ENCODE measurements around the gene SEC24C. TPM values are rescaled to one million over a fixed set of nuclear protein-coding genes. Genes with fewer than 3 reads are reported as not detected.
"Not testable (repeated sequence)": the region's sequence is repeated elsewhere in the genome, so short reads cannot be mapped to it uniquely, and the experiment has no call there.

SEC24C gene, protein sequence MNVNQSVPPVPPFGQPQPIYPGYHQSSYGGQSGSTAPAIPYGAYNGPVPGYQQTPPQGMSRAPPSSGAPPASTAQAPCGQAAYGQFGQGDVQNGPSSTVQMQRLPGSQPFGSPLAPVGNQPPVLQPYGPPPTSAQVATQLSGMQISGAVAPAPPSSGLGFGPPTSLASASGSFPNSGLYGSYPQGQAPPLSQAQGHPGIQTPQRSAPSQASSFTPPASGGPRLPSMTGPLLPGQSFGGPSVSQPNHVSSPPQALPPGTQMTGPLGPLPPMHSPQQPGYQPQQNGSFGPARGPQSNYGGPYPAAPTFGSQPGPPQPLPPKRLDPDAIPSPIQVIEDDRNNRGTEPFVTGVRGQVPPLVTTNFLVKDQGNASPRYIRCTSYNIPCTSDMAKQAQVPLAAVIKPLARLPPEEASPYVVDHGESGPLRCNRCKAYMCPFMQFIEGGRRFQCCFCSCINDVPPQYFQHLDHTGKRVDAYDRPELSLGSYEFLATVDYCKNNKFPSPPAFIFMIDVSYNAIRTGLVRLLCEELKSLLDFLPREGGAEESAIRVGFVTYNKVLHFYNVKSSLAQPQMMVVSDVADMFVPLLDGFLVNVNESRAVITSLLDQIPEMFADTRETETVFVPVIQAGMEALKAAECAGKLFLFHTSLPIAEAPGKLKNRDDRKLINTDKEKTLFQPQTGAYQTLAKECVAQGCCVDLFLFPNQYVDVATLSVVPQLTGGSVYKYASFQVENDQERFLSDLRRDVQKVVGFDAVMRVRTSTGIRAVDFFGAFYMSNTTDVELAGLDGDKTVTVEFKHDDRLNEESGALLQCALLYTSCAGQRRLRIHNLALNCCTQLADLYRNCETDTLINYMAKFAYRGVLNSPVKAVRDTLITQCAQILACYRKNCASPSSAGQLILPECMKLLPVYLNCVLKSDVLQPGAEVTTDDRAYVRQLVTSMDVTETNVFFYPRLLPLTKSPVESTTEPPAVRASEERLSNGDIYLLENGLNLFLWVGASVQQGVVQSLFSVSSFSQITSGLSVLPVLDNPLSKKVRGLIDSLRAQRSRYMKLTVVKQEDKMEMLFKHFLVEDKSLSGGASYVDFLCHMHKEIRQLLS
- total RNA-seq = 10 to 100 TPM; 68.8 to 74.4 (median 70.8) TPM

DNA sequence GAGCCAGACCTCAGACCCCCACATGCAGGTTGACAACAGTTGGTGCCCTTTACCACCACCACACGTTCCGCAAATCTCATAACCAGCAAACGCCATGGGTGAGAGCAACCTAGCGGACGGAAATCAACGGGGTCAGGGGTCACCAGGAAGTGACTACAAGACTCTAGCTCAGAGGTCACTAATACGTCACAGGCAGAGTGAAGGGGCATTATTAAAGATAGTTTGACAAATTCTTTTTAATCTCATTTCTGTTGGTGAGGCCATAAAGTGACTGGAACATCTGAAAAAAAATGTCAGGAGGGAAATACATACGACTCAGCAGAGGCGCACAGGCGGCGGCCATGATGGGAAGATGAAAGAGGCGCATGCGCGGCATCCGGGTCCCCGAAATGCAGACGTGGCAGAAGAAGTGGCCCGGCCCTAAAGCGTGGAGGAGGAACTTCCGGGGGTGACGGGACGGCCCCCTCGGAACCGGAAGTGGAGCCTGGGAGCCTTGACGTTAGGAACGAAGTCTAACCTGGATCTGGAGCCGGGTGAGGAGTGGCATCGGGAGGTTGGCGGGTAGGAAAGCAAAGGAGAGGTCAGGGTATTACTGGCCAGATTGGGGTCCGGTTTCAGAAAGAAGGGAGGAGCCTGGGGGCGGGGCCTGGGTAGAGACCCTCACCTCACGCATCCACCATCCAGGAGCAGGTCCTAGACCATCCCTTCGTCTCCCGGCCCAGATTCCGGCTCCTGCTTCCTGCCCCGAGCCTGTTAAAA is at the start of gene SEC24C:
Gene SEC24C (plus strand): TSS at position 468 of the 759 bp plus-strand sequence. CDS start 2,461 bp downstream, outside the sequence.
- H3K27ac ChIP-seq = peak within 1 kb of the TSS; percentile 93

DNA sequence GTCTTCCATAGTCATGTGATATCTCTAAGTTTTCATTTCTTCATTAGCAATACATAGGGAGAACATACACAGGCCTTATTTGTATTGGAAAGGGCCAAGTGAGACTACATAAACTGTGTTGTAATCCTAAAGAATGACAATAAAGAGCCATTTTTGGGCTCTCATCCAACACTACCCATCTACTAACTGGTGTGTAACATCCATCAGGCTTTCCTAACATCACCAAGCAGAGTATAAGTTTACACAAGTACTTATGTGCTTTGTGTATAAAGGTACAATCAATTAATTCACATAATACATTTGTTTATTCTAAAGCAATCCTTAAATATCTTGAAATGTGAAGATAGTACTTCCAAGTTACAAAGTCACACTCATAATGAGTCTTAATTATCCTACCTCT is 48.9 kb upstream of the SEC24C start:
- H3K4me1 ChIP-seq = not testable (repeated sequence)

More for the DNA sequence above, at the start of gene SEC24C:
- under 1% methylated on average over 34 of the region's 36 CpGs for WGBS
- peak within 1 kb of the TSS; percentile 89 for H3K4me3 ChIP-seq
- peaks cover 34% of the 10 kb centered on the region for H3K36me3 ChIP-seq
- H3K9me3 ChIP-seq = no peaks in the 10 kb centered on the region
- no peaks in the 10 kb centered on the region for H3K27me3 ChIP-seq
- TF ChIP-seq POLR2A (IDR thresholded peaks at IDR 0.05) (peak; percentile 46 to 64), POLR2AphosphoS5 (IDR thresholded peaks at IDR 0.05) (peak; percentile 45 to 88 (median 58)), EP300 (IDR thresholded peaks at IDR 0.05) (no peak)
- TF ChIP-seq, protein P1, sequence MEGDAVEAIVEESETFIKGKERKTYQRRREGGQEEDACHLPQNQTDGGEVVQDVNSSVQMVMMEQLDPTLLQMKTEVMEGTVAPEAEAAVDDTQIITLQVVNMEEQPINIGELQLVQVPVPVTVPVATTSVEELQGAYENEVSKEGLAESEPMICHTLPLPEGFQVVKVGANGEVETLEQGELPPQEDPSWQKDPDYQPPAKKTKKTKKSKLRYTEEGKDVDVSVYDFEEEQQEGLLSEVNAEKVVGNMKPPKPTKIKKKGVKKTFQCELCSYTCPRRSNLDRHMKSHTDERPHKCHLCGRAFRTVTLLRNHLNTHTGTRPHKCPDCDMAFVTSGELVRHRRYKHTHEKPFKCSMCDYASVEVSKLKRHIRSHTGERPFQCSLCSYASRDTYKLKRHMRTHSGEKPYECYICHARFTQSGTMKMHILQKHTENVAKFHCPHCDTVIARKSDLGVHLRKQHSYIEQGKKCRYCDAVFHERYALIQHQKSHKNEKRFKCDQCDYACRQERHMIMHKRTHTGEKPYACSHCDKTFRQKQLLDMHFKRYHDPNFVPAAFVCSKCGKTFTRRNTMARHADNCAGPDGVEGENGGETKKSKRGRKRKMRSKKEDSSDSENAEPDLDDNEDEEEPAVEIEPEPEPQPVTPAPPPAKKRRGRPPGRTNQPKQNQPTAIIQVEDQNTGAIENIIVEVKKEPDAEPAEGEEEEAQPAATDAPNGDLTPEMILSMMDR (IDR thresholded peaks at IDR 0.05) = no peak
- peak; percentile 98 to 99 for DNase-seq (ENCODE audit: low spot score in 2 of 2)
- H3K4me1 ChIP-seq = peaks cover 45% of the 10 kb centered on the region

DNA sequence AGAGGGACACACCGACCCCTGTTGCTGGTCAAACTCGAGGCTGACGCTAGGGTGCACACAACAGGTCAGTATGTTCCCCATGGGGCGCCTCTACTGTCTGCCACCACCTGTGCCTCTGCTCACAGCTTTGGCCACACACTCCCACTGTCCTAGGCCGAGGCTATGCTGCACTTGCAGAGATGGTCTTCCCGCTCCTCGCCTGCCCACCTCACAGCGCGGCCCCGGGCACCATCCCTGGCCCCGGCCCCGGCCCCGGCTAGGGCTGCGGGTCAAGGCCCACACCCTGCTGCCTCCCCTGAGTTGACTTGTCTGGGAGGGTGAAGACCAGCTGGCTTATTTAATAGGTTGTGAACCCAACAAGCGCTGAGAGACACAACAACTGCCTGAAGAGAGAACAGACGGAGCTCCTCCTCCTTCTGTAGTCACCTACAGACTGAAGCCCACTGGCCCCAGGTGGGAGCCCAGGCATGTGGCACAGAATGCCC is 46.5 kb upstream of the SEC24C start, which contains the start of gene AGAP5:
Gene AGAP5 (minus strand): TSS at position 435 of the 485 bp plus-strand sequence. CDS start 354 bp downstream, at position 81.
- WGBS = 60% methylated on average over 2 of the region's 16 CpGs
- not testable (repeated sequence) for H3K4me3 ChIP-seq; H3K27me3 ChIP-seq; H3K36me3 ChIP-seq; H3K27ac ChIP-seq; DNase-seq (ENCODE audit: low spot score in 2 of 2); H3K4me1 ChIP-seq; H3K9me3 ChIP-seq

More for the DNA sequence above, 48.9 kb upstream of the SEC24C start:
- H3K27ac ChIP-seq; H3K4me3 ChIP-seq; DNase-seq (ENCODE audit: low spot score in 2 of 2); H3K36me3 ChIP-seq; H3K9me3 ChIP-seq; H3K27me3 ChIP-seq: not testable (repeated sequence)

DNA sequence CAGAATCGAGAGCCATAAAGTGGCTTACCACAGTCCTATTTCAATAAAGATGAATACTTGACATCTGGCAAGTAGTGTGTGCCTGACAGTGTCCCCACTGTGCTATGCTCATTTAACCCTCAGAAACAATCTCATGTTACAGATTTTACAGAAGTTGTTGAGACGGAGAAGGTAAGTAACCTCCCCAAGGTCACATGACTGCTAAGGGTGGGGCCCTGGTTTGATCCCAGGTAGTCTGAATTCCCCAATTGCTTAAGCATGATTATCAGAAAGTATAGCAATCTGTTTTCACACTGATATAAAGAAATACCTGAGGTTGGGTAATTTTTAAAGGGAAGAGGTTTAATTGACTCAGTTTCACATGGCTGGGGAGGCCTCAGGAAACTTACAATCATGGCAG is 45.4 kb upstream of the SEC24C start:
- WGBS = 89% methylated on average over 2 of the region's 2 CpGs
- not testable (repeated sequence) for H3K4me1 ChIP-seq; H3K9me3 ChIP-seq; H3K4me3 ChIP-seq; H3K27me3 ChIP-seq; DNase-seq (ENCODE audit: low spot score in 2 of 2); H3K36me3 ChIP-seq; H3K27ac ChIP-seq

DNA sequence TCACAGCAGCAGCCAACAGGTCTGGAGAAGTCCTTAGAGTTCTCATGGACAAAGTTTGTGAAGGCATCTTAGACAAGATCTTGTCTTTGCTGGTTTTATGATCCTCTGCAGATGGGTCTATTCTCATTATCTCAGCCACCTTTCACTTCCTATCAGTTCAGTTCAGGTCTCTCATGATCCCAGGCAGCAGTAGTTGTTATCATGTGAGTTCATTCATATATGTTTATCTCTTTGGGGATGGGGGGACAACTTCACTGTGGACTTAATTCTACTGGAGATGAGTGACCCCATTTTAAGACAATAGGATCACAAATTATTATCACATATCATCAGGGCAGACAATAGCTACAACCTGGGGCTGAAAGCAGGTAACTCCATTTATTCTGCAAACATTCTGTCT is 40.2 kb upstream of the SEC24C start:
- H3K27ac ChIP-seq; H3K27me3 ChIP-seq; H3K36me3 ChIP-seq; H3K4me3 ChIP-seq; H3K4me1 ChIP-seq; DNase-seq (ENCODE audit: low spot score in 2 of 2); H3K9me3 ChIP-seq: not testable (repeated sequence)

DNA sequence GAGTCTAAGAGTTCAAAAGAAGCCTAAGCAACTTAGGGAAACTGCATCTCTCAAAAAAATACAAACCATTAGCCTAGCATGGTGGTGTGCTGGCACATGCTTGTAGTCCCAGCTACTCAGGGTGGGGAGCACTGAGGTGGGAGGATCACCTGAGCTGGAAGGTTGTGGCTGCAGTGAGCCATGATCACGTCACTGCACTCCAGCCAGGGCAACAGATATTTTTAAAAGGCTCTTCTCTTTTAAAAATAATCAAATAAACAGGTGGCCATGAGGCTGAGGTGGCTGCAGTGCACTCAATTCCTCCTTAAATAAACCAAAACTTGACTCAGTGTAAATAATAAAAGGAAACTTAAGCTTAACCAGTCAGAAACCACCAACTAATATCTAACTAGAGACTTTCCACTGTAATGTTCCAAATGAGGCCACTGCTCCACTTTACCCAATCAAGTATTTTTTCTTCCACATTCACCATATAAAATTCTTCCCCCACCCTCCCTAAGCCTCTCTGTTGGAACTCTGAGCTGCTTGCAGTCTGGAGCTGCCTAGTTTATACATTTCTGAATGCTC is 38.6 kb upstream of the SEC24C start:
- not testable (repeated sequence) for H3K4me3 ChIP-seq; H3K4me1 ChIP-seq; H3K27ac ChIP-seq; H3K36me3 ChIP-seq; DNase-seq (ENCODE audit: low spot score in 2 of 2); H3K9me3 ChIP-seq; H3K27me3 ChIP-seq
- 100% methylated on average over 1 of the region's 1 CpG for WGBS

DNA sequence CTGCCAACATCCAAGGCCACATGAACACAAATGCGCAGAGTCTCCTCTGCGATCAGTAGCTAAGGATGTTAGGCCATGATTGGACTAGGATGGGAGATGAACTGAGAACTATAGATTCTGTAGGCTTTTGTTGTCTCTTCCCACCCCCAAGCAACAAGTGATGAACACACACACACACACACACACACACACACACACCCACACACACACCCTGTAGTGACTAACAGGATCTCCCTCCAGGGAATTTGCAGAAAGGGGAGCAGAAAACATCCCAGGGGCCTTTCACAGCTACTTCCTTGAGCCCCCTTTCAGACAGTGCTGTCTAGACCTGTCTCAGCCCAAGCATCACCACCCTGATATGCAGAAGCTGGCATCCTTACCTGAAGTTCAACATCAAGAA is 37.7 kb upstream of the SEC24C start:
- H3K36me3 ChIP-seq; H3K4me1 ChIP-seq; H3K4me3 ChIP-seq; H3K27me3 ChIP-seq; H3K9me3 ChIP-seq; DNase-seq (ENCODE audit: low spot score in 2 of 2); H3K27ac ChIP-seq: not testable (repeated sequence)
- WGBS = 96% methylated on average over 2 of the region's 2 CpGs

DNA sequence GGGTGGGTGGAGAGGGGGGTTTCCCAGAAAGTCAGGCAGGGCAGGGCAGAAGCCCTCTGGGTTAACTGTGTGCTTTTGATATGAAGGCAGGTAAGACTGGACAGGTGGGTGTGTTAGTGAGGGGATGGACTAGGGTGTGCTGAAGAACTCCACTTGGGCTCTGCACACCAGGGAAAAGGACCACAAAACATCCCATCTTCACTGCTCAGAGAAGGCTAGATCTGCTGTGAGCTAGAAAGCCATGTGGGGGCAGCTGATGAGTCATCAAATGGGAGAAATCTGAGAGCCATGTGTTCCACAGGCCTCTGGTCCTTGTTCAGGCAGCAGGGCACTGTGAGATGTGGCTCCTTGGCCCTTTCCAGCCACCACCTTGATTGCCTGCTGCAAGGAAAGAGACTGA is 36.5 kb upstream of the SEC24C start:
- not testable (repeated sequence) for H3K4me1 ChIP-seq; H3K4me3 ChIP-seq; H3K27ac ChIP-seq; H3K9me3 ChIP-seq; H3K27me3 ChIP-seq; DNase-seq (ENCODE audit: low spot score in 2 of 2)
- H3K36me3 ChIP-seq = peaks cover 15% of the 10 kb centered on the region

DNA sequence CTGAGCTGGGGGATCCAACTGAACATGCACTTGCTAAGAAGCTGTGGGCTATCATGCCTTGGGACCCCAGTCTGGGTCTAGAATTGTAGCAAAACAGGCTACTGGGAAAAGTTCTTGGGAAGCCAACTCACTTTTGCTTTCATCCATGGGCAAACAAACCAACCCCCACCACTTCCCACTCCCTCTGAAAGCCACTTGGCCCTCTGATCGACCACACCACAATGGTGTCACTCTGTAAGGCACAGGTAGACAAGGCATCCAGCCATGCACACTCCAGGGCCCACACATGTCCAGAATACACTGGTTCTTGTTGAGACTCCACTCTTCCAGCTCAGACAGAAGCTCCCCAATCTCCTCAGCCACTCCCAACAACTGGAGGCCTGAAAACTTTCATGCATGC is 36.0 kb upstream of the SEC24C start:
- not testable (repeated sequence) for DNase-seq (ENCODE audit: low spot score in 2 of 2); H3K27ac ChIP-seq; H3K4me3 ChIP-seq; H3K9me3 ChIP-seq; H3K27me3 ChIP-seq; H3K4me1 ChIP-seq
- H3K36me3 ChIP-seq = peaks cover 17% of the 10 kb centered on the region
- WGBS = 100% methylated on average over 1 of the region's 1 CpG

DNA sequence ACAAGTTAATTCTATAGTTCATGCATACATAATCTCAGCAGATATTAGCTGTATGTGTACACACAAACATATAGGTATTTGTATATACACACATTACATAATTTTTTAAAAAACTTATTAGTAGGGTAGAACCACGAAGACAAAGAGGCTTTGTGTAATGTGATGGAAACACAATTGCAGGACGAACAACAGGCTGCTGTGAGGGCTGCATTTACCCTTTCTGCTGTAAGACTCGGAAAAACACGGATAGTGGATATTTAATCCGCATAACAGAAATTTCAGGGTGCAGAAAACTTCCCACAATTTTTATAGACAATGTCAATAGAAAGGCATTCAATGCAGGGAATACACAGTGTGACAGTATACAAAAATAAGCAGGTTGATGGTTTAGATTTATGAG is 32.5 kb upstream of the SEC24C start:
- WGBS = 85% methylated on average over 5 of the region's 5 CpGs
- not testable (repeated sequence) for H3K27me3 ChIP-seq; H3K27ac ChIP-seq; H3K4me3 ChIP-seq; H3K4me1 ChIP-seq; H3K9me3 ChIP-seq; DNase-seq (ENCODE audit: low spot score in 2 of 2)
- H3K36me3 ChIP-seq = peaks cover 35% of the 10 kb centered on the region

DNA sequence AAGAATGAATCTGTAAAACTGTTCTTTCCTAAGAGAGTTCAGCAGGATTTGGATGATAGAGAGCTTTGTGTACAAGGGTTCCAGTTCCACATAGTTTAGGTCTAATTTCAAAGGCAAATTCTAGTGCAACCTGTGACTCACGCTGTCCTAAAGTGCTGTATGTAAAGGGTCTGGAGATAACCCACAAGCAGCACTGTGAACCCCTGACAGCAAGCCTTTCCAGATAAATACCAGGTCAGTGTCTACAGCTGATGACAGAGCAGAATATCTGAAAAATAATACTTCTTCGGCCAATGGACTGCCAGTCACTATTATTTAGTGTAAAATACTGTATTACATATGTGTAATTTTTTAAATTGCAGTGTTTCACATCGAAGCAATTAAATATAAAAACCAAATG is 30.3 kb upstream of the SEC24C start:
- H3K27me3 ChIP-seq; H3K27ac ChIP-seq; H3K4me3 ChIP-seq; DNase-seq (ENCODE audit: low spot score in 2 of 2); H3K4me1 ChIP-seq; H3K9me3 ChIP-seq: not testable (repeated sequence)
- peaks cover 56% of the 10 kb centered on the region for H3K36me3 ChIP-seq
- 90% methylated on average over 3 of the region's 3 CpGs for WGBS
